Right hindlimb (tissue), 1 donor: Measurements from ENCODE around the gene PSMD13.

ENCODE experiments used
- DNase-seq: peaks from one replicate; pipeline ENCODE4 v3.0.0-alpha.2; 2018

PSMD13 gene

GRCh38 chr11:204587-205109 is 32.1 kb upstream of the PSMD13 start:
- DNase-seq, result peak; percentile 23

- peak; percentile 12 for DNase-seq
These were observed 31.4 kb upstream of the PSMD13 start for GRCh38 chr11:205221-206001.

- no peak for DNase-seq
These were observed 30.8 kb upstream of the PSMD13 start for GRCh38 chr11:206002-206384.

GRCh38 chr11:206526-207207 is 30.1 kb upstream of the PSMD13 start:
- no peak for DNase-seq

GRCh38 chr11:207208-207862 is 29.4 kb upstream of the PSMD13 start, which contains the start of the genes BET1L and RIC8A:
Gene BET1L (minus strand): TSS chr11:207399. CDS start chr11:207321, 78 bp downstream.
Gene RIC8A (plus strand): TSS chr11:207708. CDS start chr11:208855, 1,147 bp downstream.
- peak; percentile 98 for DNase-seq

GRCh38 chr11:207863-208180 is 29.0 kb upstream of the PSMD13 start:
- no peak for DNase-seq

GRCh38 chr11:208181-208916 is 28.4 kb upstream of the PSMD13 start:
- DNase-seq, result peak; percentile 89

- DNase-seq, result no peak
These were observed 27.9 kb upstream of the PSMD13 start for GRCh38 chr11:208917-209260.

- DNase-seq, result no peak
These were observed 27.3 kb upstream of the PSMD13 start for GRCh38 chr11:209275-210121.

GRCh38 chr11:210122-210802 is 26.5 kb upstream of the PSMD13 start:
- no peak for DNase-seq

- no peak for DNase-seq
These were observed 26.0 kb upstream of the PSMD13 start for GRCh38 chr11:210803-211180.

- no peak for DNase-seq
These were observed 25.5 kb upstream of the PSMD13 start for GRCh38 chr11:211295-211694.

- DNase-seq, result no peak
These were observed 25.0 kb upstream of the PSMD13 start for GRCh38 chr11:211741-212140.

- no peak for DNase-seq
These were observed 24.4 kb upstream of the PSMD13 start for GRCh38 chr11:212150-213100.

- DNase-seq, result no peak
These were observed 23.7 kb upstream of the PSMD13 start for GRCh38 chr11:213111-213510.

- DNase-seq, result no peak
These were observed 22.7 kb upstream of the PSMD13 start for GRCh38 chr11:214083-214482.

GRCh38 chr11:215581-216037 is 21.2 kb upstream of the PSMD13 start:
- DNase-seq, result no peak

GRCh38 chr11:216081-216974 is 20.4 kb upstream of the PSMD13 start:
- no peak for DNase-seq

GRCh38 chr11:217704-218103 is 19.1 kb upstream of the PSMD13 start:
- DNase-seq, result no peak
